Neural progenitor cell (in vitro differentiated cells): ENCODE results near the gene ATM. TPM values are rescaled to one million over a fixed set of nuclear protein-coding genes. Genes with fewer than 3 reads are reported as not detected.

Source experiments
- DNase-seq: peaks from one replicate; pipeline ENCODE4 v3.0.0-alpha.2; 2016; ENCODE audit warnings: low spot score
- H2AFZ ChIP-seq: fragments of 200-600 bp; sonication (generic); replicated peaks from 2 replicates; pipeline ENCODE4 v1.6.1; 2016; ENCODE audit warnings: antibody characterized with exemption
- H3F3A ChIP-seq: fragments of 200-600 bp; sonication (generic); 2 replicates; pipeline ENCODE4 v1.6.1; 2016; ENCODE audit warnings: antibody characterized with exemption, low read depth
- H3K27ac ChIP-seq: fragments of 200-600 bp; sonication (generic); 2 replicates; pipeline ENCODE4 v1.5.1; 2016; ENCODE audit warnings: mild to moderate bottlenecking
- H3K27me3 ChIP-seq: fragments of 200-600 bp; sonication (generic); 2 replicates; pipeline ENCODE4 v1.6.1; 2016; ENCODE audit warnings: mild to moderate bottlenecking, moderate library complexity
- H3K36me3 ChIP-seq: fragments of 200-600 bp; sonication (generic); 2 replicates; pipeline ENCODE4 v1.5.1; 2016
- H3K4me1 ChIP-seq: fragments of 200-600 bp; sonication (generic); 2 replicates; pipeline ENCODE4 v1.6.1; 2016; ENCODE audit warnings: mixed run types
- H3K4me2 ChIP-seq: fragments of 200-600 bp; sonication (generic); 2 replicates; pipeline ENCODE4 v1.6.1; 2016
- H3K4me3 ChIP-seq: fragments of 200-600 bp; sonication (generic); 2 replicates; pipeline ENCODE4 v1.5.1; 2016
- H3K79me2 ChIP-seq: fragments of 200-600 bp; sonication (generic); 2 replicates; pipeline ENCODE4 v1.6.1; 2016; ENCODE audit warnings: low read depth
- H3K9ac ChIP-seq: fragments of 200-600 bp; sonication (generic); 2 replicates; pipeline ENCODE4 v1.6.1; 2016
- H3K9me3 ChIP-seq: fragments of 200-600 bp; sonication (generic); 2 replicates; pipeline ENCODE4 v1.5.1; 2016; ENCODE audit warnings: low read depth
- H4K20me1 ChIP-seq: fragments of 200-600 bp; sonication (generic); 2 replicates; pipeline ENCODE4 v1.6.1; 2016; ENCODE audit warnings: low read depth
- H3K27ac Mint-ChIP-seq: 3 replicates; pipeline ENCODE4 v1.8.0; 2021; ENCODE audit warnings: mixed read lengths
- H3K27me3 Mint-ChIP-seq: 2 replicates; pipeline ENCODE4 v1.8.0; 2022; ENCODE audit warnings: low read depth, mild to moderate bottlenecking, inconsistent platforms, moderate library complexity, mixed read lengths; ENCODE audit not compliant: insufficient read depth
- H3K36me3 Mint-ChIP-seq: 3 replicates; pipeline ENCODE4 v1.8.0; 2021; ENCODE audit warnings: mixed read lengths
- H3K4me1 Mint-ChIP-seq: 3 replicates; pipeline ENCODE4 v1.8.0; 2021; ENCODE audit warnings: mixed read lengths
- H3K4me3 Mint-ChIP-seq: 3 replicates; pipeline ENCODE4 v1.8.0; 2021; ENCODE audit warnings: mild to moderate bottlenecking, moderate library complexity, mixed read lengths
- H3K9me3 Mint-ChIP-seq: 3 replicates; pipeline ENCODE4 v1.8.0; 2020; ENCODE audit warnings: mixed read lengths
- CTCF ChIP-seq: fragments of 200-600 bp; sonication (generic); IDR thresholded peaks from 2 replicates; pipeline ENCODE4 v1.5.1; 2017; ENCODE audit warnings: antibody characterized with exemption, mild to moderate bottlenecking
- EZH2 ChIP-seq: fragments of 200-600 bp; sonication (generic); IDR thresholded peaks from 2 replicates; pipeline ENCODE4 v1.6.1; 2017; ENCODE audit warnings: antibody characterized with exemption, mild to moderate bottlenecking, moderate library complexity
- EZH2phosphoT487 ChIP-seq: fragments of 200-600 bp; sonication (generic); IDR thresholded peaks from 2 replicates; pipeline ENCODE4 v1.6.1; 2017; ENCODE audit warnings: antibody characterized with exemption
- total RNA-seq: library from RNA; depleted of rRNA; stranded (reverse); fragments of >200 nt; gene quantifications from 2 replicates; pipeline ENCODE4 v1.2.3, GENCODE V29; 2015; ENCODE audit warnings: low replicate concordance

The ATM gene
- total RNA-seq, 1 donor from 2014 or later, result 105 TPM

- no peak overlapping the region for H3K4me3 ChIP-seq
- Mint-ChIP-seq H3K4me3 (no peak overlapping the region), H3K27ac (no peak overlapping the region), H3K9me3 (no peaks in the 10 kb centered on the region), H3K27me3 (no peaks in the 10 kb centered on the region), H3K36me3 (peaks cover 15% of the 10 kb centered on the region), H3K4me1 (peaks cover 13% of the 10 kb centered on the region)
- no peak overlapping the region for H3K27ac ChIP-seq
- H3K36me3 ChIP-seq, result peaks cover 17% of the 10 kb centered on the region
- no peaks in the 10 kb centered on the region for H3K9me3 ChIP-seq
- no peak for TF ChIP-seq CTCF
- TF ChIP-seq EZH2, result no peak
- TF ChIP-seq EZH2phosphoT487, result no peak
- no peak for DNase-seq
- no peak overlapping the region for H2AFZ ChIP-seq
- no peak overlapping the region for H3K9ac ChIP-seq
- no peaks in the 10 kb centered on the region for H4K20me1 ChIP-seq
- peaks cover 8% of the 10 kb centered on the region for H3K4me1 ChIP-seq
- H3K79me2 ChIP-seq, result no peaks in the 10 kb centered on the region
- no peaks in the 10 kb centered on the region for H3K27me3 ChIP-seq
- no peak overlapping the region for H3K4me2 ChIP-seq
- H3F3A ChIP-seq, result no peaks in the 10 kb centered on the region
Observed at GRCh38 chr11:108293229-108293628, 70.4 kb downstream of the ATM start.

- TF ChIP-seq CTCF, result no peak
- no peak for TF ChIP-seq EZH2
- no peak for TF ChIP-seq EZH2phosphoT487
Observed at GRCh38 chr11:108302121-108302785, 79.4 kb downstream of the ATM start.

DNA sequence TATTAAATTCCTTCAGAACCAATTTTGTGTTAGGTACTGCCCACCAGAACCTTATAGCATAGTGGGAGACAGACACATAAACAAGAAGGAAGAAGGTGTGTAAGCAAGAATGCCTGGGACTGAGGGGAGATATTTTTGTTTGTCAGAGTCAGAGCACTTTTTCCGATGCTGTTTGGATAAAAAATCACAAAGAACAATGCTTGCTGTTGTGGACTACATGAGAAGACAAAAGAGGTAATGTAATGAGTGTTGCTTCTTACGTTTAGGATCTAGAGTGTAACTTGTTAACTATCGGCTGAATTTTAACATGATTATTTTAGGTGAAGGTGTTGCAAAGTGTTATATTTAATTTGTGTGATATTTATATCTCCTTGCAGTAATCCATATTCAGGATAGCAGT is 84.9 kb downstream of the ATM start:
- no peak overlapping the region for H3K27ac ChIP-seq
- H3K4me3 Mint-ChIP-seq, result no peak overlapping the region

More at GRCh38 chr11:108302121-108302785, 79.4 kb downstream of the ATM start:
- Histone ChIP-seq H3K4me3 (no peak overlapping the region), H3K4me1 (no peaks in the 10 kb centered on the region), H3K79me2 (no peaks in the 10 kb centered on the region), H2AFZ (no peak overlapping the region), H3K36me3 (peaks cover 12% of the 10 kb centered on the region), H4K20me1 (no peaks in the 10 kb centered on the region), H3K9me3 (no peaks in the 10 kb centered on the region), H3K27ac (no peak overlapping the region), H3F3A (no peaks in the 10 kb centered on the region), H3K9ac (no peak overlapping the region), H3K27me3 (no peaks in the 10 kb centered on the region), H3K4me2 (no peak overlapping the region)
- no peaks in the 10 kb centered on the region for H3K9me3 Mint-ChIP-seq
- peaks cover 21% of the 10 kb centered on the region for H3K36me3 Mint-ChIP-seq
- no peak overlapping the region for H3K27ac Mint-ChIP-seq
- H3K4me1 Mint-ChIP-seq, result no peaks in the 10 kb centered on the region
- no peaks in the 10 kb centered on the region for H3K27me3 Mint-ChIP-seq
- no peak for DNase-seq
- H3K4me3 Mint-ChIP-seq, result no peak overlapping the region

More for the DNA sequence above, 84.9 kb downstream of the ATM start:
- Histone ChIP-seq H3K4me3 (no peak overlapping the region), H3K79me2 (no peaks in the 10 kb centered on the region), H3F3A (no peaks in the 10 kb centered on the region), H4K20me1 (no peaks in the 10 kb centered on the region), H3K36me3 (peaks cover 9% of the 10 kb centered on the region), H3K9me3 (no peaks in the 10 kb centered on the region), H3K27me3 (no peaks in the 10 kb centered on the region), H3K4me1 (no peaks in the 10 kb centered on the region), H2AFZ (no peak overlapping the region), H3K9ac (no peak overlapping the region), H3K4me2 (no peak overlapping the region)
- DNase-seq, result no peak
- TF ChIP-seq EZH2phosphoT487, result no peak
- no peak for TF ChIP-seq EZH2
- TF ChIP-seq CTCF, result no peak
- Mint-ChIP-seq H3K27ac (no peak overlapping the region), H3K9me3 (no peaks in the 10 kb centered on the region), H3K4me1 (no peaks in the 10 kb centered on the region), H3K27me3 (no peaks in the 10 kb centered on the region), H3K36me3 (peaks cover 14% of the 10 kb centered on the region)
